ENCODE results near the gene ERGIC2.
A peak's percentile ranks its signal among the peaks of the same experiment; 100 is the strongest.

Gene ERGIC2

DNA sequence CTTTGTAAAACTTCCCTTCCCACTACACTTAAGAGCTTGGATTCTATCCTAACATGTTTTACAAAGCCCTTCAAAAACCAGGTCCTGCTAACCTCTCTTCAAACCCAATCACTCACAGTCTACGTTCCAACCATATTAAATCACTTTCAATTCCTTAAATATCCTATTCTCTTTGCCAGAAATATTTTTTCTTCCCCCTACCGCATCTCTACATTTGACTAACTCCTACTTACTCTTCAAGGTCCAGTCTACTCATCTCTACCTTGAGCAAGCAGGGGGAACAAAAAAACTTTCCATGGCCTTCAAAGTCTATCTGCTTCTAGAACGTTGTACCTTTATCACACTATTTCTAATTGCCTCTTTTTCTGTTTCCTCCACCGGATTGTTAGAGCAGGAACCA is 6.1 kb downstream of the ERGIC2 start:
- no peak for FAIRE-seq

DNA sequence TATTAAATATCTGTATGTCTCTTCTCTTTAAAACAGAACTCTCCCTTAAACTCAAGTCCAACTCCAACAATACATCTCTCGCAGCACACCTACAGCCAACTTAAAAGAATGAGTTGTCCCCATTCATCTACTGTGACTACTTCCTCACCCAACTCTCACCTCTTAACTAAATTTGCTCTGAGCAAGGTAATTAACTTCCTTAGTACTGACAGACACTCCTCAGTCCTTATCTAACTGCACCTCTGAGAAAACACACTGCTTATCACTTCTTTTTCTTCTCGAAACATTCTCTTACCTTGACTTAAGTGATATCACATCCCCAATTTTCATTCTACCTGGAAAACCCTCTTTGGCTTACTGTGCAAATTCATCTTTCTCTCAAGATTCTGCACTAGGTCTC is 7.0 kb downstream of the ERGIC2 start:
- no peak for FAIRE-seq

DNA sequence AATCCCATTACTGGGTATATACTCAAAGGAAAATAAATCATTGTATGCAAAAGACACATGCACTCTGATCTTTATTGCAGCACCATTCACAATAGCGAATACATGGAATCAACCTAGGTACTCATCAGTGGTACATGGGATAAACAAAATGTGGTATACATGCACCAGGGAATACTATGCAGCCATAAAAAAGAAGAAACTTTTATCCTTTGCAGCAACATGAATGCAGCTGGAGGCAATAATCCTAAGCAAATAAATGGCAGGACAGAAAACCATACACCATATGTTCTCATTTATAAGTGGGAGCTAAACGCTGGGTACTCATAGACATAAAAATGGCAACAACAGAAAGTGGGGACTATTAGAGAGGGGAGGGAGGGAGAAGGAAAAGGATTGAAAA is 15.9 kb downstream of the ERGIC2 start:
- no peak for FAIRE-seq

DNA sequence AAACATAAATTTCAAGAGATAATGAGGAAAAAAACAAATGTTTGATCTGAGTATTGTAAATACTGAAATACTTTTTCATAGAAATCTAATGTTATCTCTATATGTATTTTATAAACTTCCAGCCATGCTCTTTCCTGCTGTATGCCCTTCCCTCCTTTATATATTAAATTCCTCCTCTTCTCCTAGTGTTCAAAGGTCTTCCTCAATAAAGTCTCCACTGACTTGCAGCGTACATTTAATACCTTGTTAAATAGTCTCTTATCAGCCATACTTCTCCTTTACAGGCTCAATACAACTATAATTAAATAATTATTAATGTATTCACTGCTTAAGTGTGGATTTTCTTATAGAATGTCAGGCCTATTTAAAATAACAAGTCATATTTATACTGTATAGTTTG is 26.0 kb downstream of the ERGIC2 start:
- FAIRE-seq = no peak

GRCh38 chr12:29350080-29350479 is 30.9 kb downstream of the ERGIC2 start:
- FAIRE-seq = no peak

GRCh38 chr12:29346769-29347421 is 34.1 kb downstream of the ERGIC2 start:
- no peak for FAIRE-seq

DNA sequence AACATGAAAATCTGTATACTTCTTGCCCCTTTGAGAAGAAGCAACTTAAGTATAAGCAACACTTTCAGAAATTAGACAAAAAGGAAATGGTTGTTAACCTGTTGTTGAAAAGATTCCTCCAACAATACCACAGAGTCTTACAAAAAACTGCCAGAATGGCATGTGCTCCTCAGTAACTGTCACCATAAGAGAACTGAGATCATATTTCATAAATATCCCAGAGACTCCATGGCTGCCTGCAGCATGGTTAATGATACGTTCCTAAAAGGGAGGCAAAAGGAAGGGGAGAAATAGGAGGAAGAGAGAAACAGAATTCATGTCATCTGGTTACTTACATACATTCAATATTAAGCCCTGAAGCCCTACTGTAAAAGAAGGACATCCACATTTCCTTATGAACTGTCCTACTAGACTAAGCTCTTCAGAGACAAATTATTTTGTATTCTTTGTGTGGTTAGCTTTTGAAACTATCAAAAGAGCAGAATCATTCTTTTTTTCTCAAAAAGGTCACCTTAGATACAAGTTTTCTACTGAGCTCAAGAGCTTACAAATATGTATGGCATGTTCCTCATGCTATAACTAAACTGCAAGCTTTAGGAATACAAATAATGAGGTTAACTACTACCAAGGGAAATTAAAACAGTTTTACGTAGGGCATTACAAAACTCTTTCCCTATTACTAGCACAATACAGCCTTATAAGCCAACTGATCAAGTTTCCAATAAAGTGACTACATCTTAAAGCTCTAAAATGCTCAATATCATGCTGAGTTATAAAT is 37.8 kb downstream of the ERGIC2 start:
- no peak for FAIRE-seq

DNA sequence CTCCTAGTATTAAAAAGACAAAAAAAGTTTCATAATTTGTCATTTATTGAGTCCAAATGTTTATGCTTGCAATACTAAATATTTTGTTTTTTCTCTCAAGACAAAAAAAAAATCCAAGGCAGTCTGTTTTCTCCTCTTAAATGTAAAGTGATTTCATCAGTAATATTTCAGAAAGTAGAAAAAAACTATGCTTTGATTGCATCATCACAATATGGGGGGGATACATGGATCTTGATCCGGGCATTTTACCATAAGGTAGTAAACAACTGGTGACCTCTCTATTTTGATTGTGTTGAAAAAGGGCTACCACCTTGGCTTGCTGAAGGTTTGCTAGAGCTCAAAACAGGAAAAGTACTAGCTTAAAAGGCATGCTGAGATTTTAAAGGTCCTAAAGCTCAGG is 43.6 kb downstream of the ERGIC2 start:
- FAIRE-seq = no peak

GRCh38 chr12:29334937-29335336 is 46.0 kb downstream of the ERGIC2 start:
- no peak for FAIRE-seq

DNA sequence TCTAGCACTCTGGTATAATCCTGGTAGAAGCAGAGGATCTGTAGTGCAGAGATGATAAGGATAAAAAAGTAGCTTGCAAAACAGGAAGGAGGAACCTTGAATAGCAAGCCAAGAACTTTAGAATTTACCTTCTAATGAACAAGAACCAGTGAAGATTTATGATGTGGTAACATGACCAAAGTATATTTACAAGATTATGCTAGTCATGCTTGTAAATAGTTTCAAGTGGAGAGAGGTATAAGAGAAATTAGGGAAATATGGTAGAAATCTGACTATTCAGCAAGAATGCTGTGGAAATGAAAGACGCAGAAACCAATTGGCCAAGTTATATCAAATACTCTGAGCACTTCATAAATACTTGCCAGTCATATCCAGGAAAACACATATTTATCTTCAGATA is 47.8 kb downstream of the ERGIC2 start:
- FAIRE-seq = no peak

- no peak for FAIRE-seq
Observed at GRCh38 chr12:29329411-29329810, 51.6 kb downstream of the ERGIC2 start.

- FAIRE-seq = no peak
Observed at GRCh38 chr12:29322157-29322556, 58.8 kb downstream of the ERGIC2 start.

DNA sequence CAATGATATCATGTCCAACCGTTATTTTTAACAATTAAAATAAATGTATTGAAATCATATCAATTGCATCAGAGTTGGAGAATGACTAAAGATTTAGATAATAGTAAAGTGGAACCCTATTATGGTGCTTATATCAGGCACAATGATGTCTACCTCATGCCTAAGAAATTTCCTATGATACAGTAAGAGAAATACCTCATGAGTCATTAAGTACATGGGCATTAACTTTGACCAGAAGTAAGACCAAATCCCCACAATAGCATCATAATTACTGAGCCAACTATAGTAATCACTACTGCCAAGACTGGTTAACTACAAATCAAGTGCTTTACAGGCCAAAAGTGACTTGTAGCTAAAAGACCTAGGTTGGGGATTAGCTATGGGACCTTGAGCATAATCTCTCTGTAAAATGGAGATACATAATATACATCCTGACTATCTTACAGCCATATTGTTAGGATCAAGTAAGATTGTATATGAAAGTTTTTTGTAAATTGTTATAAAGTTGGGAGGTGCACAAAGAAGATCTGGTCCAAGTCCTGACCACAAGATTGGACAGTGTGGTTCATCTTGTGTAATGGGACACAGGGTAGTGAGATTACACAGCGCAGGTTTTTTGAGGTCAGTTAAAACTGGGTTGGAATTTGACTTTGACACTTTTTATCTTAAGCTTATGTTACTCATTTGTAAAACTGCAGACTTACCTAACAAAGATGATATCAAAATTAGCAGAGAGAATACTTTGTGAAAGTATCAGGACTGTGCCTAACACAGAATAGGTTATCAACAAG is 60.5 kb downstream of the ERGIC2 start:
- FAIRE-seq = no peak

DNA sequence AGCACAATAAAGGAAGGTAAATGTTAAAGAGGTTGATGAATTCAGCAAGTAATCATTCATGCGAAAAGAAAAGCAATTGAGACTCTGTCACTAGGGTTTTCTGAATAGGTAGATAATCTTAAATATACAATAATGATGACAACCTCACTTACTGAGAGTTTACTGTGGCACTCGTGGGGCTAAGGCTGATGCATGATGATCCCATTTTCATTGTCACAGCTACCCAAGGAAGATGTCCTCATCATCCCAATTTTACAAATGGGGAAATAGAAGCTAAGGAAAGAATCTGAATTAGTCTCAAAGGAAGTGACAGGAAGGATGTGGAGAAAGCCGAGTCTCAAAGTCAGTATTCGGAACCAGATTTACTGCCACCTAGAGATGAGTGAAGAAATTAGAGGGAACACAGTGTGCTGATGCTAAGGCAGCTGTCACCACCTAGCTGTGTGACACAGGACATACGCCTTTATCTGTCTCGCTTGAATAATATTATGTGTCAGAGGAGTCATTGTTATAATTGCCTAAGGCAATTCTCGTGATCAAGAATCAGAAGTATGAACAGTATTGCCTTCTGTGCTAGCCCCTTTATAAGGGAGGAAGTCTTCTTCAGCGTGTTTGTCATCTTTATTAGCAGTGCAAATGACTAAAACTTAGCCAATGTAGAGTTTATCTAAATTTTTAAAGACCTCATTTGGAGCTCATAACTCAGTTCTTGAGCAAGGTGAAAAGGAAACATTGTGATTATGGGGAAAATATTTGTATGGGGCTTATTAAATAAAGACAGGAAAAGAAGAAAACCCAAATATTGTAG is 63.2 kb downstream of the ERGIC2 start:
- peak; percentile 37 for FAIRE-seq

DNA sequence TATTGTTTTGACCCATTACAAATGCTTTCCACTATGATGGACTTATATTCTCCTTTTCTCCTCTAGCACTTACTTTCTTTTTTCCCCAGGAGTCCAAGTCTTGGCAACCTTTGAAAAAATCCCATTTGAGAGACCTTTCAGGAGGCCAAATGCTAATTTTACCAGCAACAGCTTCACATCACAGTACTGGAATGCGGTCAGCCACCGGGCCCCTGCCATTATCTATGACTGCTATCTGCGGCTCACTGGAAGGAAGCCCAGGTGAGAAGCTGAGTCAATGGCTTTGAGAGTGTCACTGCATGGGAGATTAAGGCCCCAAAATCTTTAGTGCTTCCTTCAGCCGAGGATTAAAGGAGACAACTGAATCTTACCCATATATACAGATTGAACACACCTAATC is 64.2 kb downstream of the ERGIC2 start:
- FAIRE-seq = no peak

DNA sequence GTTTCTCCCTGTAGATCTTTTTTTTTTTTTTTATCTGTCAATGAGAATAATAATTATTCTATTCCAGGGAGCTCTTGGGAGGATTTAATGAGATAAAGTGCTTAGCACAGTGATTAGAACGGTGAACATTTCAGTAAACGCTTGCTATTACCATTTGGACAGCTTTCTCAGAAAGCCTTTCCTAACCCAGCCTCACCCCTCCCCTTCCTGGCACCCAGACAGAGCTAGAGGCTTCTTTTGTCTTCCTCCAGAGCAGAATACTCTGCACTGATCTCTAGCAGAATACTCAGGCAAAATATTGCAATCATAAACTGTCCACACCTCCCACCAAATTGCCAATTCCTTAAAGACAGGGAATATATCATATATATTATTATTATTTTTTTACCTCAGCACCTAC is 66.6 kb downstream of the ERGIC2 start:
- FAIRE-seq = no peak

- FAIRE-seq = no peak
Observed at GRCh38 chr12:29310899-29311298, 70.1 kb downstream of the ERGIC2 start.

- peak; percentile 83 for FAIRE-seq
Observed at GRCh38 chr12:29309320-29309902, 71.6 kb downstream of the ERGIC2 start.

DNA sequence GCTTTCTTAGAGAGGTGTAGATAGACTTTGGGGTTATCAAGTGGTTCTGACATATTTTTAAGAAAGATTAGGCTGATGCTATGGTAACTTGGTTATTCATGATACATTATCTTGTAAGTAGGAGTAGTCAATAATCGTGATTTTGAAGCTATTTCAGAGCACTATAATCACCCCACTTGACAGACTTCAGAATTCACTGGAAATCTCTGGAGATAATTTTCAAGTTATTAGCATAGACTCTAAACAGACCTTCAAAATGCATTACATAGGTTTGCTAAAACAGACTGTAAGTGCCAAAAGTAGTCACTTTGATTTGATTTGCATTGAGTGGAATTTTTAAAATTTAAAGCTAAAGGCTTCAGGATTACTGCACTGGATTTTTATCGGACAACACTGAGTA is 74.3 kb downstream of the ERGIC2 start:
- FAIRE-seq = no peak

DNA sequence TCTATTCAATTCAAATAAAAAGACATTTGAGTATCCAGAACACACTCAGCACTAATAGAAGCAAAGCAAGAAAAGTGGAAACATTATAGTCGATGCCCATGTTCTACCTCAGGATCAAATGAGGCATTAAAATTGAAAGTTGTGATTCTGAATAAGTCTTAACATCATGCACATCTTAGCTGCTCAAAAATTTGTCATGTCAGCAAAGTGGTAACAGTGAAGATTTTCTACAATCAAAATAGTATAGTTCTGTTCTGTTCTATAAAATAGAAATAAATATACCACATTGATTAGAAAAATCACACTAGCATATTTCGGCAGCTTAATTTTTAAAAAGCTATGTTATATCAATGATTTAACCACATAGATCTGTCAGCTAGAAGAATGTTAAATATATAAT is 74.7 kb downstream of the ERGIC2 start:
- FAIRE-seq = no peak

DNA sequence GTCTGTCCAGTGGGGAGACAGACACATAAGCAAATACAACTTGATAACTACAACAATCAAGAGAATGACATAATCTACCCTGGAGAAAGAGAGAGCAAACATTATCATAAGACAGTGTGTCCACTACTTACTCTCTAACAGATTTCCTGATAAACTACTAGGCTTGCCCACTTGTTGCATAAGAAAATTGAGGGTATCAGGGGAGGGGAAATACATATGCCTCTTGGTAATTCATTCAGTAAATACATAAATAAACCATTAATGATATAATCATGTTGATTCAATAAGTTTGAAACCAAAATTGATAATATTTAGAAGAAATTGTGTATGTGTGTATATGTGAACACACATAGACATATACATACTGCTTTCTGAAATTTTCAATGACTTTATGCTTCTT is 76.6 kb downstream of the ERGIC2 start:
- FAIRE-seq = no peak

DNA sequence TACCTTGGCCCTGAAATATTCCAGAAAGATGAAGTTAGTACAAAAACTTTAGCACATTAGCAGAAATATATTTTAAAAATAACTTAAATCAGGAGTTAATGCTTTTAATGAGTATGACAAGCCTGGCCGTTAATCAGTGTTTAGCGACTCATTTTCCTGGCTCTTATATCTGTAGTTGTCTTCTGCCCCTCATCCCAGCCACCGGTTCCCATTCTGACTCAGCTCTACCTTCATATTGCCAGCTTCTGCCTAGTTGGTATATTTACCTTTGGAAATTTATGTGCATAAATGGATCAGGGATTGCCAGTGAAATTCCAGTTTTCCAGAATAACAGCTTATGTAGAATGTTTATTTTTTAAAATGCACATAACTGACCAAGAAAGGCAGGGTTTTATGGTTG is 79.9 kb downstream of the ERGIC2 start:
- no peak for FAIRE-seq

DNA sequence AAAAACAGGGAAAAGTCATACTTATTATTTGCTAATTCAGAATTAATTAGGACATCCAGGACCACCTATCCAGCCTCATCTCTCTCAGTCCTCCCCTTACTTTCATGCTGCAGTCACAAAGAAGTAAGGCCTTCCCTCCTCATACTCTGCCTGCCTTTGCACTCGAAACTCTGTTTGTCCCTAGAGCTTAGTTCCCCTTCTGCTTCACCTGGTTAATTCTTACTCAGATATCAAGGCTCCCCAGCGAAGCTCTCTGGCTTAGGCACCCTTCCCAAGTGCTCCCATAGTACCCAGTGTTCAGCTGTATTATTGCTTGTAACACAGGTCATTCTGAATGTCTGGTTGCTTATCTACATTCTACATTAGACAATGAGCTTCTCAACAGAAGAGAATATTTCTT is 81.3 kb downstream of the ERGIC2 start:
- FAIRE-seq = no peak
